Measurements from ENCODE around the gene MEOX2. TPM values are rescaled to one million over a fixed set of nuclear protein-coding genes. Genes with fewer than 3 reads are reported as not detected.

The MEOX2 gene
- polyA plus RNA-seq, 1 donor from 2014 or later: not detected

DNA sequence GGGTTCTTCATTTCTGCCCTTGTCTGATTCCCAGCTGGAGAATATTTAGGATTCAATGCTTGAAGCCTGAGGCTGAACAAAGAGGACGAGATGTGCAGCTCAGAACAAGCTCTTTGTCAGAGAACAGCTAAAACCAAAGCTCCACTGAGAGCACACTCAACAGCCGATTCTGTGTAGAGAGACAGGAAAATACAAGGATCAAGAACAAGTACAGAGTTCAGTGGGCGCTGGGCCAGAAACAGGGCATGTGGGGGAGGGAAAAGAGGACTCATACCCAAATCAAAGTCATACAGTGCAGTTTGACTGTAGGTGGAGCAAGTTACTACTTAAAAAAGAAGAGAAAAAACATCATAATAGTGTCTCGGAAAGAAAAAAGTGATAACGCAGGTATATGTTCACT, 124.6 kb downstream of the MEOX2 start, which contains the start of gene AGMO:
Gene AGMO (minus strand): TSS at position 181 of the 400 bp plus-strand sequence.
- Histone ChIP-seq H3K9me2 (ENCODE audit: insufficient read depth, low read length) (no peaks in the 10 kb centered on the region), H3K9me3 (ENCODE audit: low read length) (peaks cover 4% of the 10 kb centered on the region), H3K79me2 (replicated peaks; ENCODE audit: insufficient read depth, low read length) (no peaks in the 10 kb centered on the region), H3K4me3 (ENCODE audit: low read length) (no peak within 1 kb of the TSS), H3K27me3 (ENCODE audit: insufficient read depth, low read depth, low read length) (no peaks in the 10 kb centered on the region), H3K36me3 (ENCODE audit: insufficient read depth, low read length) (no peaks in the 10 kb centered on the region), H2AFZ (ENCODE audit: low read depth, low read length) (no peak within 1 kb of the TSS), H3K4me2 (ENCODE audit: low read length) (no peak within 1 kb of the TSS), H3K27ac (ENCODE audit: low read length) (no peak within 1 kb of the TSS), H4K20me1 (ENCODE audit: insufficient read depth) (no peaks in the 10 kb centered on the region), H3F3A (ENCODE audit: insufficient read depth, low read length, poor library complexity, severe bottlenecking) (no peaks in the 10 kb centered on the region), H3K9ac (ENCODE audit: low read length) (no peak within 1 kb of the TSS)
- TF ChIP-seq EP300 (conservative IDR thresholded peaks at IDR 0.05; ENCODE audit: poor library complexity, severe bottlenecking) (no peak), EZH2 (IDR thresholded peaks at IDR 0.05; ENCODE audit: borderline replicate concordance, insufficient read depth, low read length, poor library complexity, severe bottlenecking) (no peak), MXI1 (conservative IDR thresholded peaks at IDR 0.05; ENCODE audit: poor library complexity, severe bottlenecking) (no peak), TAF1 (IDR thresholded peaks at IDR 0.05; ENCODE audit: low read depth) (no peak)
- TF ChIP-seq, protein P1, sequence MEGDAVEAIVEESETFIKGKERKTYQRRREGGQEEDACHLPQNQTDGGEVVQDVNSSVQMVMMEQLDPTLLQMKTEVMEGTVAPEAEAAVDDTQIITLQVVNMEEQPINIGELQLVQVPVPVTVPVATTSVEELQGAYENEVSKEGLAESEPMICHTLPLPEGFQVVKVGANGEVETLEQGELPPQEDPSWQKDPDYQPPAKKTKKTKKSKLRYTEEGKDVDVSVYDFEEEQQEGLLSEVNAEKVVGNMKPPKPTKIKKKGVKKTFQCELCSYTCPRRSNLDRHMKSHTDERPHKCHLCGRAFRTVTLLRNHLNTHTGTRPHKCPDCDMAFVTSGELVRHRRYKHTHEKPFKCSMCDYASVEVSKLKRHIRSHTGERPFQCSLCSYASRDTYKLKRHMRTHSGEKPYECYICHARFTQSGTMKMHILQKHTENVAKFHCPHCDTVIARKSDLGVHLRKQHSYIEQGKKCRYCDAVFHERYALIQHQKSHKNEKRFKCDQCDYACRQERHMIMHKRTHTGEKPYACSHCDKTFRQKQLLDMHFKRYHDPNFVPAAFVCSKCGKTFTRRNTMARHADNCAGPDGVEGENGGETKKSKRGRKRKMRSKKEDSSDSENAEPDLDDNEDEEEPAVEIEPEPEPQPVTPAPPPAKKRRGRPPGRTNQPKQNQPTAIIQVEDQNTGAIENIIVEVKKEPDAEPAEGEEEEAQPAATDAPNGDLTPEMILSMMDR (IDR thresholded peaks at IDR 0.05; ENCODE audit: poor library complexity, severe bottlenecking): no peak

Other genes starting within 250 kb of the MEOX2 start
- gene AGMO, start 124.7 kb downstream of the MEOX2 start, polyA plus RNA-seq: not detected in 2 replicates

Data from neural cell (in vitro differentiated cells).